HepG2 (cell line): ENCODE measurements around the gene GPR158. TPM values are rescaled to one million over a fixed set of nuclear protein-coding genes. Genes with fewer than 3 reads are reported as not detected.

ENCODE experiments used
- ATAC-seq: fragments of 200-7000 bp; cut with Tn5 transposase; 3 replicates; pipeline ENCODE4 v1.9.1; 2020; ENCODE audit warnings: mild to moderate bottlenecking, moderate library complexity
- BruUV-seq: library from RNA; stranded (reverse); fragments of 400-500 nt; replicated peaks from 2 replicates; lab custom pipeline; 2021; lab: Mats Ljungman, UMichigan
- CTCF ChIA-PET: fragments of 300-600 bp; formaldehyde crosslinking; extraction: SDS; loops from one replicate; lab custom pipeline; 2021; ENCODE audit warnings: low total read pairs, inconsistent platforms, low intra/inter-chr PET ratio; lab: Yijun Ruan, JAX
- POLR2A ChIA-PET: fragments of 350-600 bp; sonication (Branson Sonifier 250); formaldehyde crosslinking; loops from one replicate; lab custom pipeline; 2020; ENCODE audit warnings: antibody characterized with exemption, inconsistent platforms; lab: Yijun Ruan, JAX
- DNase-seq: peaks from one replicate; pipeline ENCODE4 v3.0.0-alpha.2; 2015; ENCODE audit warnings: low spot score
- FAIRE-seq: peaks from 3 replicates; lab custom pipeline; 2011; peaks lifted over from hg19 to GRCh38; lab: Jason Lieb, UNC
- H2AFZ ChIP-seq: one replicate; pipeline ENCODE4 v1.6.1; 2011; ENCODE audit warnings: low read length, inconsistent platforms
- H3K27ac ChIP-seq: fragments of 300-600 bp; 3 replicates; pipeline ENCODE4 v1.8.0; 2011; ENCODE audit warnings: mixed run types, mild to moderate bottlenecking, mixed read lengths, low read length, inconsistent platforms; ENCODE audit not compliant: insufficient read depth; ENCODE audit errors: extremely low read length
- H3K27me3 ChIP-seq, 2 experiments: fragments of 200-600 bp in 1 of 2; 2 replicates in 1 of 2; 3 replicates in 1 of 2; pipeline versions ENCODE4 v1.6.0 to v1.8.0; 2011; ENCODE audit warnings: low read length in 2 of 2, mild to moderate bottlenecking in 2 of 2, moderate library complexity in 2 of 2, inconsistent platforms in 1 of 2; ENCODE audit not compliant: insufficient read depth in 2 of 2, control insufficient read depth in 1 of 2
- H3K36me3 ChIP-seq, 2 experiments: fragments of 200-600 bp in 1 of 2; replicated peaks in 1 of 2; 2 replicates in 1 of 2; 3 replicates in 1 of 2; pipeline versions ENCODE4 v1.5.1 to v1.8.0; 2011; ENCODE audit warnings: low read length in 2 of 2, inconsistent platforms in 1 of 2; ENCODE audit not compliant: insufficient read depth in 2 of 2, control insufficient read depth in 1 of 2
- H3K4me1 ChIP-seq: 2 replicates; pipeline ENCODE4 v1.5.1; 2012; ENCODE audit warnings: low read length, inconsistent platforms; ENCODE audit not compliant: insufficient read depth
- H3K4me2 ChIP-seq: 2 replicates; pipeline ENCODE4 v1.6.0; 2011; ENCODE audit warnings: low read depth, low read length, inconsistent platforms
- H3K4me3 ChIP-seq, 3 experiments: fragments of 200-600 bp in 1 of 3; sonication (generic), shearing (Covaris generic) in 1 of 3; replicated peaks in 1 of 3; 2 replicates each; pipeline ENCODE4 v1.5.1; 2011 to 2016; ENCODE audit warnings: low read length in 3 of 3, inconsistent platforms in 2 of 3, low read depth in 2 of 3, mild to moderate bottlenecking in 2 of 3, control low read depth in 1 of 3, mixed read lengths in 1 of 3; ENCODE audit not compliant: insufficient read depth in 1 of 3
- H3K79me2 ChIP-seq: one replicate; pipeline ENCODE4 v1.6.1; 2011; ENCODE audit warnings: low read length, inconsistent platforms; ENCODE audit not compliant: insufficient read depth
- H3K9ac ChIP-seq: 2 replicates; pipeline ENCODE4 v1.6.0; 2011; ENCODE audit warnings: mild to moderate bottlenecking, low read depth, low read length, inconsistent platforms; ENCODE audit not compliant: insufficient read depth
- H3K9me3 ChIP-seq: 2 replicates; pipeline ENCODE4 v1.5.1; 2012; ENCODE audit warnings: mild to moderate bottlenecking, low read length
- H4K20me1 ChIP-seq: 2 replicates; pipeline ENCODE4 v1.6.0; 2011; ENCODE audit warnings: inconsistent platforms, mild to moderate bottlenecking, low read length, moderate library complexity; ENCODE audit not compliant: insufficient read depth
- CBX1 ChIP-seq: IDR thresholded peaks from one replicate; pipeline ENCODE4 v1.6.1; 2016; ENCODE audit warnings: antibody characterized with exemption, low read depth
- ETV5 ChIP-seq: IDR thresholded peaks from 2 replicates; pipeline ENCODE4 v1.6.1; 2018; ENCODE audit warnings: missing biosample characterization, missing genetic modification reagents, inconsistent platforms, borderline replicate concordance
- FOXO1 ChIP-seq: sonication (generic); formaldehyde crosslinking; IDR thresholded peaks from 2 replicates; pipeline ENCODE4 v1.4.0; 2020; ENCODE audit warnings: missing genetic modification reagents
- KLF16 ChIP-seq, 2 experiments: sonication (generic) in 1 of 2; formaldehyde crosslinking in 1 of 2; IDR thresholded peaks; 2 replicates each; pipeline versions ENCODE4 v1.6.1 to v1.8.0; 2016 to 2023; ENCODE audit warnings: missing genetic modification reagents in 2 of 2, missing compliant biosample characterization in 1 of 2
- PRPF4 ChIP-seq: fragments of 200-400 bp; formaldehyde crosslinking; IDR thresholded peaks from 2 replicates; pipeline ENCODE4 v1.6.1; 2016; ENCODE audit warnings: low read length, low read depth; ENCODE audit not compliant: poor library complexity, severe bottlenecking
- RARG ChIP-seq: sonication (generic); formaldehyde crosslinking; IDR thresholded peaks from 2 replicates; pipeline ENCODE4 v1.4.0; 2020; ENCODE audit warnings: low read depth, mild to moderate bottlenecking, missing genetic modification reagents
- ZNF17 ChIP-seq: sonication (generic); formaldehyde crosslinking; IDR thresholded peaks from 2 replicates; pipeline ENCODE4 v1.5.0; 2020; ENCODE audit warnings: mild to moderate bottlenecking, missing genetic modification reagents
- ZNF343 ChIP-seq: sonication (generic); formaldehyde crosslinking; IDR thresholded peaks from 2 replicates; pipeline ENCODE4 v1.4.0; 2020; ENCODE audit warnings: mild to moderate bottlenecking, missing genetic modification reagents
- ZNF430 ChIP-seq: sonication (generic); formaldehyde crosslinking; IDR thresholded peaks from 2 replicates; pipeline ENCODE4 v1.9.0; 2021; ENCODE audit warnings: mild to moderate bottlenecking, missing genetic modification reagents
- ZNF746 ChIP-seq: sonication (generic); formaldehyde crosslinking; IDR thresholded peaks from 2 replicates; pipeline ENCODE4 v1.8.0; 2022; ENCODE audit warnings: mild to moderate bottlenecking, missing genetic modification reagents
- whole genome bisulfite sequencing: methylation state at CpG from one replicate; pipeline ENCODE4 v1.1.6; 2017; ENCODE audit warnings: low lambda C conversion rate; 5-methylcytosine and 5-hydroxymethylcytosine counted together
- in situ Hi-C: cut with HindIII; loops from 2 replicates; pipeline ENCODE4 v1.10.0; 2017; ENCODE audit warnings: low pct_unique_long_range_greater_than_20kb; ENCODE audit not compliant: extremely low pct_ligation_motif_present
- intact Hi-C: fragments of 100-400 bp; cut with micrococcal nuclease; formaldehyde crosslinking; loops from one replicate; pipeline ENCODE4 v1.10.0; 2022; ENCODE audit not compliant: unreplicated experiment
- polyA plus RNA-seq, 8 experiments: library from polyadenylated mRNA; depleted of rRNA in 3 of 8; stranded (reverse) in 7 of 8; unstranded in 1 of 8; fragments of >200 nt; fragmentation: Illumina TruSeq in 4 of 8; extraction: Trizol in 4 of 8; gene quantifications; 2 replicates each; pipeline versions ENCODE4 v1.2.1 to v1.2.3, GENCODE V29; 2011 to 2016; ENCODE audit warnings: low read depth in 4 of 8, missing spikeins in 1 of 8, mixed read lengths in 1 of 8; ENCODE audit not compliant: insufficient read depth in 1 of 8
- total RNA-seq, 5 experiments: library from RNA; depleted of rRNA; stranded (reverse); fragments of >200 nt; fragmentation: Illumina TruSeq; extraction: Trizol; gene quantifications; 2 replicates each; pipeline ENCODE4 v1.2.3, GENCODE V29; 2016; ENCODE audit warnings: low read depth in 1 of 5
- TF ChIP-seq, protein P1 (sequence below): sonication (generic); formaldehyde crosslinking; IDR thresholded peaks from 2 replicates; pipeline ENCODE4 v1.5.0; 2020; ENCODE audit warnings: mild to moderate bottlenecking, missing genetic modification reagents
- TF ChIP-seq, protein P2 (sequence below): fragments of 450-650 bp; IDR thresholded peaks from 2 replicates; pipeline ENCODE4 v1.6.1; 2016
- TF ChIP-seq, protein P3 (sequence below): IDR thresholded peaks from 2 replicates; pipeline ENCODE4 v1.6.1; 2016
- TF ChIP-seq, protein P4 (sequence below): sonication (generic); formaldehyde crosslinking; IDR thresholded peaks from 2 replicates; pipeline ENCODE4 v1.5.0; 2020; ENCODE audit warnings: missing genetic modification reagents, mild to moderate bottlenecking, borderline replicate concordance

Gene GPR158
- total and polyA plus RNA-seq, 2 of the 13 experiments (the other 11 are each of a cell fraction or from before 2014, with no cell fraction given), result not detected

DNA sequence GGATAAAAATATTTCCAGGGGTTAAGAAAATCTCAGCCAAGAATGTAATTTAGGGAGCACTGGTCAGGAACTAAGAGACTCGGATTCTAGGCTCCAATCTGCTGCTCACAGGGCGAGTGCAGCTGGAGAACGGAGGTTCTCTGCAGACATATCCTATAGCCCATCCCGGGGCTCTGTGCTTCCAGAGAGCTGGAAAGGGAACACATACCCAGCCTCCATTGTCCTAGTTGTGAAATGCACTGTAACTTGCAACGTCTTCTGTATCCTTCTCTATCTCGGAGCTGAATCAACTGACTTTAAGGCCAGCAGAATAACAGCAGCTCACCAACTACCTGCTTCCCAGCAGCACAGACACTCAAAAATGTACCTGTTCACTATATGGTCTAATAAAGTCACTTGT is 408.2 kb downstream of the GPR158 start:
- no peaks in the 10 kb centered on the region for H3K4me1 ChIP-seq
- no peaks in the 10 kb centered on the region for H4K20me1 ChIP-seq
- no peak overlapping the region for H2AFZ ChIP-seq
- intact Hi-C loops (no loop called here), in situ Hi-C loops (no loop called here)
- H3K36me3 ChIP-seq, result no peaks in the 10 kb centered on the region
- H3K27ac ChIP-seq, result no peak overlapping the region
- H3K27me3 ChIP-seq, result no peaks in the 10 kb centered on the region
- no peak overlapping the region for H3K4me2 ChIP-seq
- FAIRE-seq, result no peak
- H3K9me3 ChIP-seq, result no peaks in the 10 kb centered on the region
- no peak for DNase-seq
- ChIA-PET POLR2A (no interaction called here), CTCF (no interaction called here)
- no peaks in the 10 kb centered on the region for H3K79me2 ChIP-seq
- 7% methylated on average over 5 of the region's 6 CpGs for WGBS
- H3K9ac ChIP-seq, result no peak overlapping the region
- no peak overlapping the region for H3K4me3 ChIP-seq
- BruUV-seq, result no TSS peak
- no peak for ATAC-seq
- TF ChIP-seq FOXO1 (no peak), ZNF343 (CRISPR knock-in tag) (no peak), ZNF430 (CRISPR knock-in tag) (no peak), KLF16 (CRISPR knock-in tag; IDR thresholded peaks at IDR 0.05) (no peak), RARG (CRISPR knock-in tag) (no peak), ZNF746 (no peak), CBX1 (no peak), ETV5 (no peak), PRPF4 (no peak), ZNF17 (CRISPR knock-in tag) (no peak)
- TF ChIP-seq, protein P1, sequence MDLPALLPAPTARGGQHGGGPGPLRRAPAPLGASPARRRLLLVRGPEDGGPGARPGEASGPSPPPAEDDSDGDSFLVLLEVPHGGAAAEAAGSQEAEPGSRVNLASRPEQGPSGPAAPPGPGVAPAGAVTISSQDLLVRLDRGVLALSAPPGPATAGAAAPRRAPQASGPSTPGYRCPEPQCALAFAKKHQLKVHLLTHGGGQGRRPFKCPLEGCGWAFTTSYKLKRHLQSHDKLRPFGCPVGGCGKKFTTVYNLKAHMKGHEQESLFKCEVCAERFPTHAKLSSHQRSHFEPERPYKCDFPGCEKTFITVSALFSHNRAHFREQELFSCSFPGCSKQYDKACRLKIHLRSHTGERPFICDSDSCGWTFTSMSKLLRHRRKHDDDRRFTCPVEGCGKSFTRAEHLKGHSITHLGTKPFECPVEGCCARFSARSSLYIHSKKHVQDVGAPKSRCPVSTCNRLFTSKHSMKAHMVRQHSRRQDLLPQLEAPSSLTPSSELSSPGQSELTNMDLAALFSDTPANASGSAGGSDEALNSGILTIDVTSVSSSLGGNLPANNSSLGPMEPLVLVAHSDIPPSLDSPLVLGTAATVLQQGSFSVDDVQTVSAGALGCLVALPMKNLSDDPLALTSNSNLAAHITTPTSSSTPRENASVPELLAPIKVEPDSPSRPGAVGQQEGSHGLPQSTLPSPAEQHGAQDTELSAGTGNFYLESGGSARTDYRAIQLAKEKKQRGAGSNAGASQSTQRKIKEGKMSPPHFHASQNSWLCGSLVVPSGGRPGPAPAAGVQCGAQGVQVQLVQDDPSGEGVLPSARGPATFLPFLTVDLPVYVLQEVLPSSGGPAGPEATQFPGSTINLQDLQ, result no peak
- TF ChIP-seq, protein P2, sequence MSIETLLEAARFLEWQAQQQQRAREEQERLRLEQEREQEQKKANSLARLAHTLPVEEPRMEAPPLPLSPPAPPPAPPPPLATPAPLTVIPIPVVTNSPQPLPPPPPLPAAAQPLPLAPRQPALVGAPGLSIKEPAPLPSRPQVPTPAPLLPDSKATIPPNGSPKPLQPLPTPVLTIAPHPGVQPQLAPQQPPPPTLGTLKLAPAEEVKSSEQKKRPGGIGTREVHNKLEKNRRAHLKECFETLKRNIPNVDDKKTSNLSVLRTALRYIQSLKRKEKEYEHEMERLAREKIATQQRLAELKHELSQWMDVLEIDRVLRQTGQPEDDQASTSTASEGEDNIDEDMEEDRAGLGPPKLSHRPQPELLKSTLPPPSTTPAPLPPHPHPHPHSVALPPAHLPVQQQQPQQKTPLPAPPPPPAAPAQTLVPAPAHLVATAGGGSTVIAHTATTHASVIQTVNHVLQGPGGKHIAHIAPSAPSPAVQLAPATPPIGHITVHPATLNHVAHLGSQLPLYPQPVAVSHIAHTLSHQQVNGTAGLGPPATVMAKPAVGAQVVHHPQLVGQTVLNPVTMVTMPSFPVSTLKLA, result no peak
- TF ChIP-seq, protein P3, sequence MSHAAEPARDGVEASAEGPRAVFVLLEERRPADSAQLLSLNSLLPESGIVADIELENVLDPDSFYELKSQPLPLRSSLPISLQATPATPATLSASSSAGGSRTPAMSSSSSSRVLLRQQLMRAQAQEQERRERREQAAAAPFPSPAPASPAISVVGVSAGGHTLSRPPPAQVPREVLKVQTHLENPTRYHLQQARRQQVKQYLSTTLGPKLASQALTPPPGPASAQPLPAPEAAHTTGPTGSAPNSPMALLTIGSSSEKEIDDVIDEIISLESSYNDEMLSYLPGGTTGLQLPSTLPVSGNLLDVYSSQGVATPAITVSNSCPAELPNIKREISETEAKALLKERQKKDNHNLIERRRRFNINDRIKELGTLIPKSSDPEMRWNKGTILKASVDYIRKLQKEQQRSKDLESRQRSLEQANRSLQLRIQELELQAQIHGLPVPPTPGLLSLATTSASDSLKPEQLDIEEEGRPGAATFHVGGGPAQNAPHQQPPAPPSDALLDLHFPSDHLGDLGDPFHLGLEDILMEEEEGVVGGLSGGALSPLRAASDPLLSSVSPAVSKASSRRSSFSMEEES, result no peak
- TF ChIP-seq, protein P4, sequence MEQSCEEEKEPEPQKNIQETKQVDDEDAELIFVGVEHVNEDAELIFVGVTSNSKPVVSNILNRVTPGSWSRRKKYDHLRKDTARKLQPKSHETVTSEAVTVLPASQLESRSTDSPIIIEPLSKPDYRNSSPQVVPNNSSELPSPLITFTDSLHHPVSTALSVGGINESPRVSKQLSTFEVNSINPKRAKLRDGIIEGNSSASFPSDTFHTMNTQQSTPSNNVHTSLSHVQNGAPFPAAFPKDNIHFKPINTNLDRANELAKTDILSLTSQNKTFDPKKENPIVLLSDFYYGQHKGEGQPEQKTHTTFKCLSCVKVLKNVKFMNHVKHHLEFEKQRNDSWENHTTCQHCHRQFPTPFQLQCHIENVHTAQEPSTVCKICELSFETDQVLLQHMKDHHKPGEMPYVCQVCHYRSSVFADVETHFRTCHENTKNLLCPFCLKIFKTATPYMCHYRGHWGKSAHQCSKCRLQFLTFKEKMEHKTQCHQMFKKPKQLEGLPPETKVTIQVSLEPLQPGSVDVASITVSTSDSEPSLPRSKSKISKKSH (CRISPR knock-in tag), result no peak
